ENCODE measurements around the gene ELMO1.

The ELMO1 gene

DNA sequence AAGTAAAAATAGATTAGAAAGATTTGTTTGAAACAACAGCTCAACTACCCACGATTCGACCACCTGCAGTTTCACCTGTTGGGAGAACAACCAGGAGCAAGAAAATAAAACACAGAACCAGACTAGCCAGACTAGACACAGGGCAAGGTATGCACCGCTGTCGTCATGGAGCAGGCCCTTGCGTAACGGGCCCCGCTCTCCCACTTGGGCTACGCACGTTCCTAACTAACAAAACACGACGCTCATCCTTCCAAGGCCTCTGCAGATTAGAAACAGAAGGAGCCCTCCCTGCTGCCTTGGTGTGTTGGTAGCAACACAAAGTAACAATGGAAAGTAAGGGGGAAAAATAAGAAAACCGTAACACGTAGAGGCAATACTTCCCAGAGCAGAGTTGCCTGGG lies 45.1 kb upstream of the ELMO1 start:
- H3K4me2 ChIP-seq (ENCODE audit: low read length), result no peak overlapping the region
- H3K27ac ChIP-seq, result no peak overlapping the region
- no peak overlapping the region for H2AFZ ChIP-seq
- no peaks in the 10 kb centered on the region for H3K27me3 ChIP-seq (ENCODE audit: control insufficient read depth, insufficient read depth, low read length)
- H3K9ac ChIP-seq, result no peak overlapping the region
- TF ChIP-seq, protein P1, sequence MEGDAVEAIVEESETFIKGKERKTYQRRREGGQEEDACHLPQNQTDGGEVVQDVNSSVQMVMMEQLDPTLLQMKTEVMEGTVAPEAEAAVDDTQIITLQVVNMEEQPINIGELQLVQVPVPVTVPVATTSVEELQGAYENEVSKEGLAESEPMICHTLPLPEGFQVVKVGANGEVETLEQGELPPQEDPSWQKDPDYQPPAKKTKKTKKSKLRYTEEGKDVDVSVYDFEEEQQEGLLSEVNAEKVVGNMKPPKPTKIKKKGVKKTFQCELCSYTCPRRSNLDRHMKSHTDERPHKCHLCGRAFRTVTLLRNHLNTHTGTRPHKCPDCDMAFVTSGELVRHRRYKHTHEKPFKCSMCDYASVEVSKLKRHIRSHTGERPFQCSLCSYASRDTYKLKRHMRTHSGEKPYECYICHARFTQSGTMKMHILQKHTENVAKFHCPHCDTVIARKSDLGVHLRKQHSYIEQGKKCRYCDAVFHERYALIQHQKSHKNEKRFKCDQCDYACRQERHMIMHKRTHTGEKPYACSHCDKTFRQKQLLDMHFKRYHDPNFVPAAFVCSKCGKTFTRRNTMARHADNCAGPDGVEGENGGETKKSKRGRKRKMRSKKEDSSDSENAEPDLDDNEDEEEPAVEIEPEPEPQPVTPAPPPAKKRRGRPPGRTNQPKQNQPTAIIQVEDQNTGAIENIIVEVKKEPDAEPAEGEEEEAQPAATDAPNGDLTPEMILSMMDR (IDR thresholded peaks at IDR 0.05), result no peak
- H3K79me2 ChIP-seq, result no peaks in the 10 kb centered on the region
- H3K4me3 ChIP-seq (ENCODE audit: low read depth, low read length), result no peak overlapping the region
- H3K4me1 ChIP-seq, result no peaks in the 10 kb centered on the region
- no peaks in the 10 kb centered on the region for H3K9me3 ChIP-seq (ENCODE audit: control insufficient read depth, low read length)
- H3K36me3 ChIP-seq (ENCODE audit: control insufficient read depth, insufficient read depth, low read length), result no peaks in the 10 kb centered on the region

DNA sequence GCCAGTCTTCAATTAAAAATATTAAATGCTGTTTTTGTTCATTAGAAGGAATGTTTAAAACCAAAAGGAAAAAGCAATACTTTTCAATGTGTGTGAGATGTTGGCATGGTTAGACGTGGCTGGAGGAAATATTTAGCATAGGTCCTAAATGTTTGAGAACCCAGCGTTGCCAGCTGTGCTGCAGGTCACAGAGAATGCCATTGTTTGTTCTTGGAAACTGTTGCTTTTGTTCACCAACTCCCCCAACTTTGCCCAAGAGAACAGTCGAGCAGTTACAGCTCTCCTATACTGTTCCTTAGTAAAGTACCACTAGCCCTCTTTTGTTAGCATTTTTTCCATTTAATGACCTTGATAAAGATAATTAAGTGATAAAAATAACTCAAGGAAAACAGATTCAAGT lies 44.5 kb upstream of the ELMO1 start:
- H3K4me3 ChIP-seq (ENCODE audit: low read depth, low read length), result no peak overlapping the region
- H3K27me3 ChIP-seq (ENCODE audit: control insufficient read depth, insufficient read depth, low read length), result no peaks in the 10 kb centered on the region
- H3K4me2 ChIP-seq (ENCODE audit: low read length), result no peak overlapping the region
- TF ChIP-seq, protein P1 (IDR thresholded peaks at IDR 0.05), result no peak
- no peaks in the 10 kb centered on the region for H3K9me3 ChIP-seq (ENCODE audit: control insufficient read depth, low read length)
- H3K79me2 ChIP-seq, result no peaks in the 10 kb centered on the region
- no peak overlapping the region for H3K27ac ChIP-seq
- H3K4me1 ChIP-seq, result no peaks in the 10 kb centered on the region
- no peak overlapping the region for H2AFZ ChIP-seq
- no peak overlapping the region for H3K9ac ChIP-seq
- H3K36me3 ChIP-seq (ENCODE audit: control insufficient read depth, insufficient read depth, low read length), result no peaks in the 10 kb centered on the region

DNA sequence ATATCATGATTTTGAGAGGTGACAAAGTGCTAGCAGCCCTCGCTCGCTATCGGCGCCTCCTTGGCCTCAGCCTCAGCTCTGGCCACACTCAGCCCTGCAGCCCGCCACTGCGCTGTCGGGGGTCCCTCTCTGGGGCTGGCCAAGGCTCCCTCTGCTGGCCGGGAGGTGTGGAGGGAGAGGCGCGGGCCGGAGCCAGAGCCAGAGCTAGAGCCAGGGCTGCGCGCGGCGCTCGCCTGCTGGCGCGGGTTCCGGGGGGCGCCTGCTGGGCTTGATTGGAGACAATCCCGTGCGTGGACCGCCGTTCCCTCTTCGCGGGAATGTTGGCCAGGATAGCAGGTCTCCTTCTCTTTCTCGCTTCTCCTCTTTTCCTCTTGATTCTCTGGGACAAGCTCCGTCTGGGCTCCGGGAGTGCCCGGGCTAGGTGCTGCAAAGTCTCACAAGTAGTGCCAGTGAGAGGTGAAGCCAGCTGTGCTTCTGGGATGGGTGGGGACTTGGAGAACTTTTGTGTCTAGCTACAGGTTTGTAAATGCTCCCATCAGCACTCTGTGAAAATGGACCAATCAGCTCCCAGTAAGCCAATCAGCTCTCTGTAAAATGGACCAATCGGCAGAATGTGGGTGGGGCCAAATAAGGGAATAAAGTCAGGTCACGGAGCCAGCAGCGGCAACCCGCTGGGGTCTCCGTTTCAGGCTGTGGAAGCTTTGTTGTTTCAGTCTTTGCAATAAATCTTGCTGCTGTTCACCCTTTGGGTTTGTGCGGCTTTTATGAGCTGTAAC lies 43.4 kb upstream of the ELMO1 start:
- no peak overlapping the region for H3K9ac ChIP-seq
- no peaks in the 10 kb centered on the region for H3K9me3 ChIP-seq (ENCODE audit: control insufficient read depth, low read length)
- TF ChIP-seq, protein P1 (IDR thresholded peaks at IDR 0.05), result no peak
- H3K27ac ChIP-seq, result no peak overlapping the region
- no peaks in the 10 kb centered on the region for H3K27me3 ChIP-seq (ENCODE audit: control insufficient read depth, insufficient read depth, low read length)
- H3K4me3 ChIP-seq (ENCODE audit: low read depth, low read length), result no peak overlapping the region
- no peak overlapping the region for H2AFZ ChIP-seq
- H3K4me2 ChIP-seq (ENCODE audit: low read length), result no peak overlapping the region
- no peaks in the 10 kb centered on the region for H3K4me1 ChIP-seq
- H3K79me2 ChIP-seq, result no peaks in the 10 kb centered on the region
- H3K36me3 ChIP-seq (ENCODE audit: control insufficient read depth, insufficient read depth, low read length), result no peaks in the 10 kb centered on the region

DNA sequence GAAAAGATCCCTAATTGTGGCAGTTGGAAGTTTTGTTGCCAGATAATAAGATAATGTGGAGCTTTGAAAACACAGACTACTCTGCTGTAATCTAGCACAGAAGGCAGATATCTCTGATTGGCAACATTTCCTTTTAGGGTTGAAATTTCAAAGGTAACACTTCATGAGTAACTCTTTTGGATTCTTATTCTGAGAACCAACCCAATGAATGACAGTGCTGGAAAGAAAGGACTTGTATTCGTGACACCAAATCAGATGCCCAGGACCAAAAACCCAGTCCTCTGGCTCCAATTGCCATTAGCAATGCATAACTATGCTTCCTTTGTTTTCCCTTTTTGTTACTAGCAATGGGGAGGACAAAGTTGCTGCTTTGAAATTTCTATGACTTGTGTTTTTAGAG lies 41.0 kb upstream of the ELMO1 start:
- Histone ChIP-seq H3K4me3 (ENCODE audit: low read depth, low read length) (no peak overlapping the region), H3K27ac (no peak overlapping the region), H3K4me1 (no peaks in the 10 kb centered on the region), H3K36me3 (ENCODE audit: control insufficient read depth, insufficient read depth, low read length) (no peaks in the 10 kb centered on the region), H3K4me2 (ENCODE audit: low read length) (no peak overlapping the region), H3K9me3 (ENCODE audit: control insufficient read depth, low read length) (no peaks in the 10 kb centered on the region), H2AFZ (no peak overlapping the region), H3K79me2 (no peaks in the 10 kb centered on the region), H3K9ac (no peak overlapping the region), H3K27me3 (ENCODE audit: control insufficient read depth, insufficient read depth, low read length) (no peaks in the 10 kb centered on the region)
- TF ChIP-seq, protein P1 (IDR thresholded peaks at IDR 0.05), result no peak
